GM12801 (cell line): ENCODE data around the gene SLC2A13.

Experiments
- TF ChIP-seq, protein P1 (sequence below): IDR thresholded peaks from one replicate; pipeline ENCODE4 v1.5.1; 2011; ENCODE audit warnings: control low read depth; ENCODE audit not compliant: insufficient read length; ENCODE audit errors: extremely low read depth

Gene SLC2A13

DNA sequence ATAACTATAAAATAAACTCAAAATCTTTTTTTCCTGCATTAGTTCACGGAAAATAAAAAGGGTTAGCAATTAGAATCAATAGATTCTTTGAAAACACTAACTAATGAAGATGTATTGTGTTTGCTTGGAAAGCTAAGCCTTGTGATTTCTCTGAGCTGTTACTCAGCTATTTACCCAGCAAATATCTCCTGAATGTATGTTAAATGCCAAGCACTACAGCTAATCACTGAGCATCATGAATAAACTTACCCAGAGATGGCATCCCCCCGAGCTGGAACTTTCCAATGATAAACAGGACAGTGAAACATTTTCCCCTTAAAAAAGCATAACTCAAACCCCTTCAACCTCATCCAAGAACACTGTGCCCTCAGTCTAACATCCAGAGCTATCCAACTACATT lies 71.2 kb downstream of the SLC2A13 start:
- TF ChIP-seq, protein P1, sequence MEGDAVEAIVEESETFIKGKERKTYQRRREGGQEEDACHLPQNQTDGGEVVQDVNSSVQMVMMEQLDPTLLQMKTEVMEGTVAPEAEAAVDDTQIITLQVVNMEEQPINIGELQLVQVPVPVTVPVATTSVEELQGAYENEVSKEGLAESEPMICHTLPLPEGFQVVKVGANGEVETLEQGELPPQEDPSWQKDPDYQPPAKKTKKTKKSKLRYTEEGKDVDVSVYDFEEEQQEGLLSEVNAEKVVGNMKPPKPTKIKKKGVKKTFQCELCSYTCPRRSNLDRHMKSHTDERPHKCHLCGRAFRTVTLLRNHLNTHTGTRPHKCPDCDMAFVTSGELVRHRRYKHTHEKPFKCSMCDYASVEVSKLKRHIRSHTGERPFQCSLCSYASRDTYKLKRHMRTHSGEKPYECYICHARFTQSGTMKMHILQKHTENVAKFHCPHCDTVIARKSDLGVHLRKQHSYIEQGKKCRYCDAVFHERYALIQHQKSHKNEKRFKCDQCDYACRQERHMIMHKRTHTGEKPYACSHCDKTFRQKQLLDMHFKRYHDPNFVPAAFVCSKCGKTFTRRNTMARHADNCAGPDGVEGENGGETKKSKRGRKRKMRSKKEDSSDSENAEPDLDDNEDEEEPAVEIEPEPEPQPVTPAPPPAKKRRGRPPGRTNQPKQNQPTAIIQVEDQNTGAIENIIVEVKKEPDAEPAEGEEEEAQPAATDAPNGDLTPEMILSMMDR, result no peak

DNA sequence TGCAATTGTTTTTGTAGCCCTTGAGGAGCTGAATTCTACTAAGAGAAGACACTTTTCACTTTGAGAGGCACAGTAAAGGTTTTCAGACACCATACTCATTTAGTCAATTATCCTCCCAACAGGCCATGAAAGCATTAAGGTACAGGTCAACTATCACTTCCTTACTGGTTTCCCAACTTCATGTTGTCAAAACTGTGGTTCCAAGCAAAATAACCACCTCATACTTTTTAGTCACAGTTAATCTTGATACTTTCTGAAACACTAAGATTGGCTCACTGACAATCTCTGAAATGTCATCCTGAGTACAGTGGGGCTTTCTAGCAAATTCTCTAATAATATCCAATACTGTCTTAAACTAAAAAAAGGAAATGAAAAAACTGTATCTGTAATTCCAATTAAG lies 71.7 kb downstream of the SLC2A13 start:
- TF ChIP-seq, protein P1, result no peak

DNA sequence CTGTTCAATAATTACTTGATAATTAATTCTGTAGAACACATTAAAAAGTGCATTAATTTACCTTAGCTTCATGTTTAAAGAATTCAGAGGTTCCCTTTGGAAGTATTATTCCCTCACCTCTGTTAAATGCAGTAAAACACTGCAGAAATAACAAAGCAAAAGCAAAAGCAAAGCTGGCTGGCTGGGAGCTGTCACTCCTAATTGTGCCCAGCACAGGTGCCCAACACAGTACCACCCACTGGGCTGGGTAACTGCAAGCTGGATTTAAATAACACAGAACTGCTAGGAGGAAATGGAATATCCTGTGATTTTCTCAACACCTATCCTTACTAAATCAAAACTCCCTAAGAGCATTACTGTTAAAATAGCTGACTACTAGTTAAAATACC lies 72.6 kb downstream of the SLC2A13 start:
- TF ChIP-seq, protein P1, result no peak

DNA sequence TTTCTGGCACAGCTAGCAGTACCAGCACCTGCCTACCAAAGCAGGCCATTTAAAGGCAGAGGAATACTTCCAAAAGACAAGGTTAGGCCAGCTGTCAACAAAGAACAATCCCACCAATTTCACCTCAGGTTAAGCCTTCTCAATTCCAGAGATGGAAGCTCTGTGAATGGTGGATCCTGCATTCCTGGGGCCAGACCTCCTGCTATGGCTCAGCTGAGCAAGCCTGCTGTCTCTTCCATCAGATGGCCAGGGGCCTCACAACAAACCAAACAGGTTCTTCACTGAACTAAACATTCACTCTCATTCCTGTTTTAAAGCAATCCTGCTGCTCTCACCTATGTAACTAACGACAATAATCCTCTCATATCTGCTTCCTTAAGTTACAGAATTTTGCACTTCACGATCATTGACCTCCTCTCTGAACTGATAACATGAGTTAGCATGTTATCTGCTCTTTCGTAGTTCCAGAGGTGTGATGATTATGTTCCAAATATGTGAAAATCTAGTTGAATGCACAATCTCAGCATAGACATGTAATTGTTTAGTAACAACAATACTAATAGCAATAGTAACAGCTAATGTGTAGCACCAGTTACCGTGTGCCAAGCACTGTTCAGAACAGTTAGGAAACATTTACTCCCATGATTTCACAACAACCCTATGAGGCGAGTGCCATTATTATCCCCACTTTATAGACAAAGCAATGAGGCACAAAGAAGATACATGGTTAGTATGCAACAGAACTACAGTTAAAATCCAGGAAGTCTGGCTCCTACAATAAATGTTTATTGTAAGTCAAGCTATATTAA lies 73.2 kb downstream of the SLC2A13 start:
- TF ChIP-seq, protein P1, result no peak

DNA sequence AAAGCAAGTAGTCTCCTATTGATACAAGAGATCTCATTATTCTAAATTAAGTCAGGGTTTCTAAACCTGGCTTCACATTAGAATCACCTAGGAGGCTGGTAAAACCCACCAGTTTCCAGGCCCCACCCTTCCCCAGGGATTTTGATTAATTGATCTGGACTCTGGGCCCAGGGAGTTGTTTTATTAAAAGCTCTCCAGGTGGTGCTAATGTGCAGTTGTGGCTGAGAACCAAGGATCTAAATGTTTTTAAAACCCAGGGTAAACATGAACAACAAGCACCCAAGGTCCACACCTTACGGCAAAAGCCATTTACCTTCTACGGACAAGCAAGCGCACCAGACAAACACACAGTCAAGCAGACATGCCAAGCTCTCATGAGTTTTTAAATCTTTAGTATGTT lies 73.9 kb downstream of the SLC2A13 start:
- TF ChIP-seq, protein P1, result no peak

DNA sequence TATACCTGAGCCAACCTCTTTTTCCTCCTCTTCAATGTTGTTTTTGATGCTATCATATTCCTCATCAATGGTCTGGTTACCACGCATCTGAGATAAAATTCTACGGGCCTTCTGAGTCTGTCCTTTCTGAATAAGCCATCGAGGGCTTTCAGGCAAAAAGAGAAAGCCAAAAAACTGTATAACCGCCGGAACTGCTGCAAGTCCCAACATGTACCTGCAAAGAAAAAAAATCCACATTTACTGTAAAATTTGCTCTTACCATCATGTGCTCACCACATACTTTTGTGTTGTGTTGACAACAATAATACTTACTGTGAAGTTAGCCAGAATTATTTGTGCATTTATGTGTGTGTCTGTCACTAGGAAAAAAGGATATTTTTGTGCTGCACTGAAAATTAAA lies 77.6 kb downstream of the SLC2A13 start:
- TF ChIP-seq, protein P1, result no peak

DNA sequence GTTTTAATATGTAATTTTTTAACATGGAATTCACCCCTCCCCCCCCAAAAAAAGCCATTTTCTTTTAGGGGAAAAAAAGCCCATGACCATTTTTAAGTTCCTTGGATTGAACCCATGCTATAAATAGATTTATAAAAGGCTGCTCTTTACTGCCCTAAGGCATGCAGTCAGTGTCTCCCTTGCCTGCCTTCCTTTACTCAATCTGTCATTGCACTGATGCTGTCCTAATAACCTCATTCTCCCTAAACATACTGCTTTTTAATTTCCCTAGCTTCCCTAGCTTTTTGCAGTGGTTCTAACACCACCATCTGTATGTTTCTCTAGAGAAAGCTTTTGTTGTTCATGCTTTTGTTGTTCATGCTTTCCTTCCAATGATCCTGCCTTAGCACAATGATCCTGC lies 83.0 kb downstream of the SLC2A13 start:
- TF ChIP-seq, protein P1, result no peak

DNA sequence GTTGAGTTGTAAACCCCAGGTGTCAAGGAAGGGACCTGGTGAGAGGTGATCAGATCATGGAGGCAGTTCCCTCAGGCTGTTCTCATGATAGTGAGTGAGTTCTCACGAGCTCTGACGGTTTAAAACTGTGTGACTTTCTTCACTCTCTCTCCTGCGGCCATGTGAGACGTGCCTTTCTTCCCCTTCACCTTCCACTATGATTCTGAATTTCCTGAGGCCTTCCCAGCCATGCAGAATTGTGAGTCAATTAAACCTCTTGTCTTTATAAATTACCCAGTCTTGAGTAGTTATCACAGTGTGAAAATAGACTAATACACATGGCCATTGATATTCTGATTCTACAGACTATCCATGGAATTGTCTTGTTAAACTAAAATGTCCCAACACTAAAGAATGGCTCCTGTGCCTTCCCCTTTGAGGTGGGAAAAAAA lies 85.6 kb downstream of the SLC2A13 start:
- TF ChIP-seq, protein P1, result no peak
